ENCODE data around the gene NEDD8.
"Not testable (repeated sequence)": the region's sequence is repeated elsewhere in the genome, so short reads cannot be mapped to it uniquely, and the experiment has no call there.

NEDD8 gene

GRCh38 chr14:24231263-24232120 lies 675 bp downstream of the NEDD8 start:
- H3K4me3 ChIP-seq (ENCODE audit: low read depth, low read length): peak overlapping the region; percentile 93
- DNase-seq: no peak
- peaks cover 14% of the 10 kb centered on the region for H3K36me3 ChIP-seq (replicated peaks)
- in situ Hi-C loops (cut with HindIII; ENCODE audit: low pct_ligation_motif_present, low sequenced_read_pairs): no loop called here
- TF ChIP-seq CTCF (IDR thresholded peaks at IDR 0.05; ENCODE audit: low read depth, low read length, missing control alignments): no peak
- no peaks in the 10 kb centered on the region for H3K27me3 ChIP-seq (replicated peaks)
- peak overlapping the region; percentile 85 for H3K27ac ChIP-seq

- in situ Hi-C loops (cut with HindIII; ENCODE audit: low pct_ligation_motif_present, low sequenced_read_pairs): no loop called here
- Histone ChIP-seq H3K27me3 (replicated peaks) (no peaks in the 10 kb centered on the region), H3K4me3 (ENCODE audit: low read depth, low read length) (no peak overlapping the region), H3K27ac (no peak overlapping the region), H3K36me3 (replicated peaks) (peaks cover 3% of the 10 kb centered on the region)
- no peak for DNase-seq
- TF ChIP-seq CTCF (IDR thresholded peaks at IDR 0.05; ENCODE audit: low read depth, low read length, missing control alignments): no peak
Observed at GRCh38 chr14:24228902-24229301, 3.3 kb downstream of the NEDD8 start.

GRCh38 chr14:24226473-24226872 lies 5.7 kb downstream of the NEDD8 start:
- Histone ChIP-seq H3K4me3 (ENCODE audit: low read depth, low read length) (no peak overlapping the region), H3K27me3 (replicated peaks) (no peaks in the 10 kb centered on the region), H3K27ac (no peak overlapping the region), H3K36me3 (replicated peaks) (peaks cover 3% of the 10 kb centered on the region)
- DNase-seq: no peak
- TF ChIP-seq CTCF (IDR thresholded peaks at IDR 0.05; ENCODE audit: low read depth, low read length, missing control alignments): no peak
- in situ Hi-C loops (cut with HindIII; ENCODE audit: low pct_ligation_motif_present, low sequenced_read_pairs): no loop called here

- H3K27ac ChIP-seq: peak overlapping the region; percentile 69
- DNase-seq: peak; percentile 78
Observed at GRCh38 chr14:24224618-24225071, 7.5 kb downstream of the NEDD8 start.

GRCh38 chr14:24222987-24223386 lies 9.2 kb downstream of the NEDD8 start:
- DNase-seq; H3K36me3 ChIP-seq (replicated peaks); H3K4me3 ChIP-seq (ENCODE audit: low read depth, low read length); H3K27ac ChIP-seq; H3K27me3 ChIP-seq (replicated peaks); in situ Hi-C loops (cut with HindIII; ENCODE audit: low pct_ligation_motif_present, low sequenced_read_pairs): not testable (repeated sequence)

More at GRCh38 chr14:24224618-24225071, 7.5 kb downstream of the NEDD8 start:
- H3K27me3 ChIP-seq (replicated peaks): no peaks in the 10 kb centered on the region
- no peak overlapping the region for H3K4me3 ChIP-seq (ENCODE audit: low read depth, low read length)
- no peak for TF ChIP-seq CTCF (IDR thresholded peaks at IDR 0.05; ENCODE audit: low read depth, low read length, missing control alignments)
- peaks cover 3% of the 10 kb centered on the region for H3K36me3 ChIP-seq (replicated peaks)
- in situ Hi-C loops (cut with HindIII; ENCODE audit: low pct_ligation_motif_present, low sequenced_read_pairs): no loop called here

- DNase-seq: no peak
- TF ChIP-seq CTCF (IDR thresholded peaks at IDR 0.05; ENCODE audit: low read depth, low read length, missing control alignments): no peak
- H3K27me3 ChIP-seq (replicated peaks): no peaks in the 10 kb centered on the region
- no peak overlapping the region for H3K27ac ChIP-seq
- peaks cover 9% of the 10 kb centered on the region for H3K36me3 ChIP-seq (replicated peaks)
- in situ Hi-C loops (cut with HindIII; ENCODE audit: low pct_ligation_motif_present, low sequenced_read_pairs): no loop called here
- no peak overlapping the region for H3K4me3 ChIP-seq (ENCODE audit: low read depth, low read length)
Observed at GRCh38 chr14:24219521-24219920, 12.6 kb downstream of the NEDD8 start.

Data from brain microvascular endothelial cell (primary cell).